ENCODE measurements around the gene ADAP1.
A peak's percentile ranks its signal among the peaks of the same experiment; 100 is the strongest.

ADAP1 gene

GRCh38 chr7:895451-896052, 58.9 kb downstream of the ADAP1 start:
- Mint-ChIP-seq H3K4me3 (no peak overlapping the region), H3K36me3 (ENCODE audit: insufficient read depth) (peaks cover 42% of the 10 kb centered on the region), H3K27ac (ENCODE audit: low read depth) (peak overlapping the region; percentile 59), H3K4me1 (peaks cover 10% of the 10 kb centered on the region), H3K27me3 (no peaks in the 10 kb centered on the region), H3K9me3 (no peaks in the 10 kb centered on the region)
- no peak for ATAC-seq (replicated peaks; ENCODE audit: extremely low read depth, poor library complexity, severe bottlenecking)
- DNase-seq (ENCODE audit: low spot score in 2 of 2), result no peak

GRCh38 chr7:894927-895450, 59.5 kb downstream of the ADAP1 start:
- no peaks in the 10 kb centered on the region for H3K9me3 Mint-ChIP-seq
- H3K27ac Mint-ChIP-seq (ENCODE audit: low read depth), result no peak overlapping the region
- H3K27me3 Mint-ChIP-seq, result no peaks in the 10 kb centered on the region
- ATAC-seq (replicated peaks; ENCODE audit: extremely low read depth, poor library complexity, severe bottlenecking), result no peak
- no peak overlapping the region for H3K4me3 Mint-ChIP-seq
- peaks cover 10% of the 10 kb centered on the region for H3K4me1 Mint-ChIP-seq
- H3K36me3 Mint-ChIP-seq (ENCODE audit: insufficient read depth), result peaks cover 46% of the 10 kb centered on the region
- DNase-seq (ENCODE audit: low spot score in 2 of 2), result no peak

- peaks cover 10% of the 10 kb centered on the region for H3K4me1 Mint-ChIP-seq
- DNase-seq (ENCODE audit: low spot score in 2 of 2) (no peak), ATAC-seq (replicated peaks; ENCODE audit: extremely low read depth, poor library complexity, severe bottlenecking) (no peak)
- no peaks in the 10 kb centered on the region for H3K9me3 Mint-ChIP-seq
- H3K36me3 Mint-ChIP-seq (ENCODE audit: insufficient read depth), result peaks cover 46% of the 10 kb centered on the region
- H3K27ac Mint-ChIP-seq (ENCODE audit: low read depth), result peak overlapping the region; percentile 42
- no peak overlapping the region for H3K4me3 Mint-ChIP-seq
- H3K27me3 Mint-ChIP-seq, result no peaks in the 10 kb centered on the region
Measured at GRCh38 chr7:894164-894867, 60.2 kb downstream of the ADAP1 start.

GRCh38 chr7:893686-894085, 60.8 kb downstream of the ADAP1 start:
- no peak overlapping the region for H3K4me3 Mint-ChIP-seq
- H3K9me3 Mint-ChIP-seq, result no peaks in the 10 kb centered on the region
- H3K36me3 Mint-ChIP-seq (ENCODE audit: insufficient read depth), result peaks cover 52% of the 10 kb centered on the region
- no peak for ATAC-seq (replicated peaks; ENCODE audit: extremely low read depth, poor library complexity, severe bottlenecking)
- H3K4me1 Mint-ChIP-seq, result peaks cover 13% of the 10 kb centered on the region
- no peak for DNase-seq (ENCODE audit: low spot score in 2 of 2)
- H3K27ac Mint-ChIP-seq (ENCODE audit: low read depth), result peak overlapping the region; percentile 42
- H3K27me3 Mint-ChIP-seq, result no peaks in the 10 kb centered on the region

GRCh38 chr7:892648-893593, 61.6 kb downstream of the ADAP1 start:
- H3K27me3 Mint-ChIP-seq, result no peaks in the 10 kb centered on the region
- no peaks in the 10 kb centered on the region for H3K9me3 Mint-ChIP-seq
- DNase-seq (ENCODE audit: low spot score in 2 of 2) (no peak), ATAC-seq (replicated peaks; ENCODE audit: extremely low read depth, poor library complexity, severe bottlenecking) (no peak)
- H3K4me3 Mint-ChIP-seq, result no peak overlapping the region
- H3K27ac Mint-ChIP-seq (ENCODE audit: low read depth), result peak overlapping the region; percentile 42
- H3K36me3 Mint-ChIP-seq (ENCODE audit: insufficient read depth), result peaks cover 49% of the 10 kb centered on the region
- H3K4me1 Mint-ChIP-seq, result peaks cover 15% of the 10 kb centered on the region

- peaks cover 53% of the 10 kb centered on the region for H3K36me3 Mint-ChIP-seq (ENCODE audit: insufficient read depth)
- no peaks in the 10 kb centered on the region for H3K27me3 Mint-ChIP-seq
- peaks cover 15% of the 10 kb centered on the region for H3K4me1 Mint-ChIP-seq
- DNase-seq (ENCODE audit: low spot score in 2 of 2) (no peak), ATAC-seq (replicated peaks; ENCODE audit: extremely low read depth, poor library complexity, severe bottlenecking) (no peak)
- H3K27ac Mint-ChIP-seq (ENCODE audit: low read depth), result peak overlapping the region; percentile 42
- H3K9me3 Mint-ChIP-seq, result no peaks in the 10 kb centered on the region
- no peak overlapping the region for H3K4me3 Mint-ChIP-seq
Measured at GRCh38 chr7:891805-892204, 62.7 kb downstream of the ADAP1 start.

GRCh38 chr7:891291-891690, 63.2 kb downstream of the ADAP1 start:
- H3K4me1 Mint-ChIP-seq, result peaks cover 15% of the 10 kb centered on the region
- H3K27me3 Mint-ChIP-seq, result no peaks in the 10 kb centered on the region
- DNase-seq (ENCODE audit: low spot score in 2 of 2) (no peak), ATAC-seq (replicated peaks; ENCODE audit: extremely low read depth, poor library complexity, severe bottlenecking) (no peak)
- peaks cover 53% of the 10 kb centered on the region for H3K36me3 Mint-ChIP-seq (ENCODE audit: insufficient read depth)
- H3K4me3 Mint-ChIP-seq, result no peak overlapping the region
- H3K27ac Mint-ChIP-seq (ENCODE audit: low read depth), result peak overlapping the region; percentile 62
- no peaks in the 10 kb centered on the region for H3K9me3 Mint-ChIP-seq

GRCh38 chr7:890868-891267, 63.6 kb downstream of the ADAP1 start:
- Mint-ChIP-seq H3K4me3 (no peak overlapping the region), H3K27me3 (no peaks in the 10 kb centered on the region), H3K4me1 (peaks cover 15% of the 10 kb centered on the region), H3K27ac (ENCODE audit: low read depth) (peak overlapping the region; percentile 62), H3K36me3 (ENCODE audit: insufficient read depth) (peaks cover 49% of the 10 kb centered on the region), H3K9me3 (no peaks in the 10 kb centered on the region)
- DNase-seq (ENCODE audit: low spot score in 2 of 2) (no peak), ATAC-seq (replicated peaks; ENCODE audit: extremely low read depth, poor library complexity, severe bottlenecking) (no peak)

- Mint-ChIP-seq H3K27me3 (no peaks in the 10 kb centered on the region), H3K4me1 (peaks cover 15% of the 10 kb centered on the region), H3K36me3 (ENCODE audit: insufficient read depth) (peaks cover 48% of the 10 kb centered on the region), H3K9me3 (no peaks in the 10 kb centered on the region), H3K4me3 (no peak overlapping the region), H3K27ac (ENCODE audit: low read depth) (no peak overlapping the region)
- DNase-seq (ENCODE audit: low spot score in 2 of 2), result no peak
- no peak for ATAC-seq (replicated peaks; ENCODE audit: extremely low read depth, poor library complexity, severe bottlenecking)
Measured at GRCh38 chr7:889391-889790, 65.1 kb downstream of the ADAP1 start.

GRCh38 chr7:889025-889390, 65.5 kb downstream of the ADAP1 start:
- H3K27ac Mint-ChIP-seq (ENCODE audit: low read depth), result peak overlapping the region; percentile 44
- H3K4me3 Mint-ChIP-seq, result no peak overlapping the region
- H3K9me3 Mint-ChIP-seq, result no peaks in the 10 kb centered on the region
- DNase-seq (ENCODE audit: low spot score in 2 of 2) (no peak), ATAC-seq (replicated peaks; ENCODE audit: extremely low read depth, poor library complexity, severe bottlenecking) (no peak)
- peaks cover 46% of the 10 kb centered on the region for H3K36me3 Mint-ChIP-seq (ENCODE audit: insufficient read depth)
- H3K4me1 Mint-ChIP-seq, result peaks cover 15% of the 10 kb centered on the region
- no peaks in the 10 kb centered on the region for H3K27me3 Mint-ChIP-seq

- Mint-ChIP-seq H3K27ac (ENCODE audit: low read depth) (peak overlapping the region; percentile 44), H3K9me3 (no peaks in the 10 kb centered on the region), H3K4me3 (no peak overlapping the region), H3K4me1 (peaks cover 15% of the 10 kb centered on the region), H3K36me3 (ENCODE audit: insufficient read depth) (peaks cover 41% of the 10 kb centered on the region), H3K27me3 (no peaks in the 10 kb centered on the region)
- ATAC-seq (replicated peaks; ENCODE audit: extremely low read depth, poor library complexity, severe bottlenecking) (no peak), DNase-seq (ENCODE audit: low spot score in 2 of 2) (no peak)
Measured at GRCh38 chr7:888081-889024, 66.1 kb downstream of the ADAP1 start.

GRCh38 chr7:887488-887820, 67.0 kb downstream of the ADAP1 start:
- no peaks in the 10 kb centered on the region for H3K27me3 Mint-ChIP-seq
- H3K27ac Mint-ChIP-seq (ENCODE audit: low read depth), result no peak overlapping the region
- no peaks in the 10 kb centered on the region for H3K9me3 Mint-ChIP-seq
- no peak for DNase-seq (ENCODE audit: low spot score in 2 of 2)
- no peak for ATAC-seq (replicated peaks; ENCODE audit: extremely low read depth, poor library complexity, severe bottlenecking)
- peaks cover 43% of the 10 kb centered on the region for H3K36me3 Mint-ChIP-seq (ENCODE audit: insufficient read depth)
- H3K4me1 Mint-ChIP-seq, result peaks cover 14% of the 10 kb centered on the region
- no peak overlapping the region for H3K4me3 Mint-ChIP-seq

Measured in central memory CD8-positive, alpha-beta T cell (primary cell).